ENCODE results near the gene BAHCC1. TPM values are rescaled to one million over a fixed set of nuclear protein-coding genes. Genes with fewer than 3 reads are reported as not detected.

The BAHCC1 gene
- total and polyA plus RNA-seq, 9 of the 15 experiments (the other 6 are each of a cell fraction or from before 2014, with no cell fraction given), result 0.14 to 26.9 (median 5.0) TPM

- no peak for TF ChIP-seq ELK1 (CRISPR knock-in tag; IDR thresholded peaks at IDR 0.05)
- TF ChIP-seq CLOCK (CRISPR knock-in tag; IDR thresholded peaks at IDR 0.05; ENCODE audit: borderline replicate concordance), result no peak
- no peak for TF ChIP-seq PHB (CRISPR knock-in tag; IDR thresholded peaks at IDR 0.05)
- peak; percentile 30; the same call in 1 of the 2 replicates for TF ChIP-seq RB1 (IDR thresholded peaks at IDR 0.05; ENCODE audit: low read depth)
- TF ChIP-seq TOE1 (IDR thresholded peaks at IDR 0.05; ENCODE audit: borderline replicate concordance), result no peak
- TF ChIP-seq TOE1 (CRISPR knock-in tag; IDR thresholded peaks at IDR 0.05; ENCODE audit: borderline replicate concordance, low read depth), result no peak
- peak; percentile 97 for TF ChIP-seq HINFP (tag; conservative IDR thresholded peaks at IDR 0.05; ENCODE audit: low read depth)
- no peak for TF ChIP-seq RBM17 (IDR thresholded peaks at IDR 0.05; ENCODE audit: borderline replicate concordance, low read depth, low read length)
- no peak for TF ChIP-seq YY1 (IDR thresholded peaks at IDR 0.05; ENCODE audit: borderline replicate concordance in 1 of 3, control insufficient read depth in 1 of 3, extremely low read depth in 1 of 3, insufficient read depth in 3 of 3, insufficient read length in 1 of 3, insufficient replicate concordance in 2 of 3, low read depth in 1 of 3, low read length in 2 of 3)
- no peak for TF ChIP-seq E2F3 (CRISPR knock-in tag; IDR thresholded peaks at IDR 0.05)
- no peak for TF ChIP-seq RBM39 (optimal IDR thresholded peaks at IDR 0.05; ENCODE audit: low read depth, low read length)
- no peak for TF ChIP-seq FOS (IDR thresholded peaks at IDR 0.05; ENCODE audit: extremely low read depth, insufficient read length)
- TF ChIP-seq L3MBTL2 (IDR thresholded peaks at IDR 0.05), result peak; percentile 55
- TF ChIP-seq PHB2 (IDR thresholded peaks at IDR 0.05; ENCODE audit: low read depth), result no peak
- no peak for TF ChIP-seq DEAF1 (CRISPR knock-in tag; IDR thresholded peaks at IDR 0.05)
- peak in 1 of 2 experiments; percentile 70; a peak in 2 of 4 replicates for TF ChIP-seq RCOR1 (IDR thresholded peaks at IDR 0.05; ENCODE audit: borderline replicate concordance in 1 of 2, low read depth in 2 of 2, low read length in 2 of 2)
- no peak for TF ChIP-seq E2F5 (CRISPR knock-in tag; IDR thresholded peaks at IDR 0.05)
Observed at GRCh38 chr17:81401723-81402529, 6.7 kb downstream of the BAHCC1 start (continued).
